Transverse colon (tissue), 4 donors: ENCODE measurements around the gene FAM53A. TPM values are rescaled to one million over a fixed set of nuclear protein-coding genes. Genes with fewer than 3 reads are reported as not detected.

Experiments used
- DNase-seq: peaks from one replicate; pipeline ENCODE4 v3.0.0-alpha.2; 2019
- H3K27ac ChIP-seq, 4 donors: fragments of 200-600 bp; sonication (generic); 2 replicates each; pipeline ENCODE4 v1.5.1; 2016 to 2018; ENCODE audit warnings: inconsistent platforms in 4 of 4
- H3K27me3 ChIP-seq: fragments of 200-600 bp; sonication (generic); 2 replicates; pipeline ENCODE4 v1.5.1; 2017; ENCODE audit warnings: inconsistent platforms
- H3K36me3 ChIP-seq, 4 donors: fragments of 200-600 bp; sonication (generic); 2 replicates each; pipeline ENCODE4 v1.5.1; 2017 to 2019; ENCODE audit warnings: inconsistent platforms in 4 of 4
- H3K4me1 ChIP-seq, 4 donors: fragments of 200-600 bp; sonication (generic); 2 replicates each; pipeline ENCODE4 v1.5.1; 2017 to 2020; ENCODE audit warnings: inconsistent platforms in 4 of 4
- H3K4me3 ChIP-seq, 4 donors: fragments of 200-600 bp; sonication (generic); 1 replicate in 1 of 4; 2 replicates in 3 of 4; pipeline versions ENCODE4 v1.5.1 to v1.6.1; 2017 to 2019; ENCODE audit warnings: inconsistent platforms in 4 of 4
- H3K9me3 ChIP-seq, 2 donors: fragments of 200-600 bp; sonication (generic); 2 replicates each; pipeline ENCODE4 v1.5.1; 2017 to 2019; ENCODE audit warnings: inconsistent platforms in 2 of 2
- EP300 ChIP-seq: sonication (generic); formaldehyde crosslinking; IDR thresholded peaks from one replicate; pipeline ENCODE4 v1.6.1; 2017; ENCODE audit warnings: antibody characterized with exemption, low read depth
- POLR2A ChIP-seq: fragments of 450-650 bp; IDR thresholded peaks from one replicate; pipeline ENCODE4 v1.6.1; 2016; ENCODE audit warnings: antibody characterized with exemption, mild to moderate bottlenecking, moderate library complexity
- POLR2AphosphoS5 ChIP-seq, 3 donors: sonication (generic); formaldehyde crosslinking; IDR thresholded peaks; one replicate each; pipeline ENCODE4 v1.6.1; 2016; ENCODE audit warnings: antibody characterized with exemption in 3 of 3
- WGBS, 2 donors: methylation state at CpG; one replicate each; pipeline ENCODE4 v1.1.5; 2018; ENCODE audit warnings: low coverage in 1 of 2; 5-methylcytosine and 5-hydroxymethylcytosine counted together
- in situ Hi-C, 4 donors: fragments of 200-750 bp; cut with MboI; loops; one replicate each; pipeline versions ENCODE4 v1.15.0 to v1.15.1; 2017; ENCODE audit warnings: low sequenced_read_pairs in 3 of 4, low pct_ligation_motif_present in 1 of 4, low pct_unique_long_range_greater_than_20kb in 1 of 4
- intact Hi-C: fragments of 100-400 bp; cut with DNase I; formaldehyde crosslinking; loops from one replicate; pipeline ENCODE4 v1.15.1; 2023; ENCODE audit warnings: low total_unique reads
- total RNA-seq, 4 donors: library from RNA; depleted of rRNA; stranded (reverse); fragments of >200 nt; gene quantifications; one replicate each; pipeline ENCODE4 v1.1.0, GENCODE V29; 2016
- TF ChIP-seq, protein P1 (sequence below), 5 experiments: fragments of 200-600 bp in 3 of 5; fragments of 450-650 bp in 2 of 5; sonication (generic) in 3 of 5; IDR thresholded peaks; 1 replicate in 2 of 5; 2 replicates in 3 of 5; pipeline ENCODE4 v1.5.1; 2016 to 2017; ENCODE audit warnings: antibody characterized with exemption in 5 of 5, inconsistent platforms in 3 of 5, mild to moderate bottlenecking in 2 of 5, moderate library complexity in 1 of 5

FAM53A gene
- total RNA-seq, 4 donors from 2014 or later: 1.4 to 32.9 (median 2.7) TPM

DNA sequence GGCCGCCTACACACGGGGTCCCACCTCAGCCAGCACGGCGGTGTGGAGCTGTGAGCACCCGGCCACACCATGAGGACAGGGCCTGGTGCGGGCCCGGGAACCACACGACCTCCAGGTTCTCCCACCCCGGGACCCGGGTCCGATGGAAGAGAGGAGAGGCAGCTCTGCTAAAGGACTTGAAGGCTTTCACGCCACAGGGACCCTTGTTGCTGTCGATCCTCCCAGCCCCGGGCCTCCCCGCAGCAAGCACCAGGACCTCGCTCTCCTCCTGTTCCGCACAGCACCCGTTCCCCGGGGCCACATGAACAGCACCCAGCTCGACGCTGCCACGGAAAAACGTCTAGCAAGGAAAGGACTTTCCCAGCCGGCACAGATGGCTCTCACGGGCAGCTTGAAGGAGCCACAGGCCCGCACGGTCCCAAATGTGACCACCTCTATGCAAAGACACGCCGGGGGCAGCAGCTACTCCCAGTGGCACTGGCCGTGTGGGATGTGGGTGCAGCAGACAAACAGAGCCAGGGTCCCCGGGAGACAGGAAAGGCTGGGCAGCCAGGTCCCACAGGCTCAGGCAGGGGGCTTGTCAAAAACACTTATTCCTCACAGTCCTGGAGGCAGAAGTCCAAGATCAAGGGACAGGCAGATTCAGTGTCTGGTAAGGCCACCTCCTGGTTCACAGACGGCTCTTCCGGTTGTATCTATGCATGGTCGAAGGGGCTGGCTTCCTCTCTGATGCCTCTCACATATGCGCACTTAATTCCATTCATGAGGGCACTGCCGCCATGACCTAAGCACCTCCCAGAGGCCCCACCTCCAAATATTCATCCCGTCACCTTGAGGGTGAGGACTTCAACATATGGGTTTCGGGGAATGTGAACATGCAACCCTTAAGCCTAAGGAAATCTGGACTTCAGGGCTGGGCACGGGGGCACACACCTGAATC lies 24.7 kb downstream of the FAM53A start:
- no peak for DNase-seq
- Histone ChIP-seq H3K4me1 (no peaks in the 10 kb centered on the region), H3K36me3 (no peaks in the 10 kb centered on the region), H3K27me3 (no peaks in the 10 kb centered on the region), H3K4me3 (no peak overlapping the region), H3K27ac (no peak overlapping the region), H3K9me3 (no peaks in the 10 kb centered on the region)
- TF ChIP-seq POLR2AphosphoS5 (IDR thresholded peaks at IDR 0.05) (no peak), POLR2A (no peak), EP300 (no peak)
- TF ChIP-seq, protein P1, sequence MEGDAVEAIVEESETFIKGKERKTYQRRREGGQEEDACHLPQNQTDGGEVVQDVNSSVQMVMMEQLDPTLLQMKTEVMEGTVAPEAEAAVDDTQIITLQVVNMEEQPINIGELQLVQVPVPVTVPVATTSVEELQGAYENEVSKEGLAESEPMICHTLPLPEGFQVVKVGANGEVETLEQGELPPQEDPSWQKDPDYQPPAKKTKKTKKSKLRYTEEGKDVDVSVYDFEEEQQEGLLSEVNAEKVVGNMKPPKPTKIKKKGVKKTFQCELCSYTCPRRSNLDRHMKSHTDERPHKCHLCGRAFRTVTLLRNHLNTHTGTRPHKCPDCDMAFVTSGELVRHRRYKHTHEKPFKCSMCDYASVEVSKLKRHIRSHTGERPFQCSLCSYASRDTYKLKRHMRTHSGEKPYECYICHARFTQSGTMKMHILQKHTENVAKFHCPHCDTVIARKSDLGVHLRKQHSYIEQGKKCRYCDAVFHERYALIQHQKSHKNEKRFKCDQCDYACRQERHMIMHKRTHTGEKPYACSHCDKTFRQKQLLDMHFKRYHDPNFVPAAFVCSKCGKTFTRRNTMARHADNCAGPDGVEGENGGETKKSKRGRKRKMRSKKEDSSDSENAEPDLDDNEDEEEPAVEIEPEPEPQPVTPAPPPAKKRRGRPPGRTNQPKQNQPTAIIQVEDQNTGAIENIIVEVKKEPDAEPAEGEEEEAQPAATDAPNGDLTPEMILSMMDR (IDR thresholded peaks at IDR 0.05): no peak
- WGBS, 2 donors: 91 to 92% methylated on average over 5 to 39 of the region's 39 CpGs
- intact Hi-C loops (no loop called here), in situ Hi-C loops (no loop called here)

DNA sequence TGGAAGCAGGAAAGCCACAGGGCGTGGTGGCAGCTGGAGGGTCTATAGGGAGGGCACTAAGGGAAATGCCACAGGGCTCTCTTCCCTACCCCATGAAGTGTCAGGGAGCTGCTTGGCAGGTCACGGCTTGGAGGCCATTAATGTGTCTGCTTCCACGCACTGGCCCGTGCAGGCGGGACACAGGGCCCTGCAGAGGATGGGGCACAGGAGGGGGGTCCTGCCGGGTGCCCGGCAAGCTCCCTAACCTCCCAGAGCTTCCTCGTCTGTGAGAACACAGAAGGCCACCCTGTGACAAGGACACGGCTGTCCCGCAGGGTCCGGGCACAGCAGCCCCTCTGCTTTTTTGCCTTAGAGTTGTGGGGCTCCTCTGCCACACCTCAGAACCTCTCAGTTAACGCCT lies 25.5 kb downstream of the FAM53A start:
- no peak overlapping the region for H3K27ac ChIP-seq
- no peaks in the 10 kb centered on the region for H3K4me1 ChIP-seq
- 93% methylated on average over 10 of the region's 12 CpGs; no CpG with 5 or more reads in 1 of the 2 donors for WGBS, 2 donors
- intact Hi-C loops: no loop called here
- TF ChIP-seq POLR2A: no peak
- TF ChIP-seq, protein P1 (IDR thresholded peaks at IDR 0.05): no peak
- TF ChIP-seq POLR2AphosphoS5 (IDR thresholded peaks at IDR 0.05): no peak
- no peak for TF ChIP-seq EP300
- in situ Hi-C loops: no loop called here
- no peak for DNase-seq
- H3K9me3 ChIP-seq: no peaks in the 10 kb centered on the region
- H3K4me3 ChIP-seq: no peak overlapping the region
- no peaks in the 10 kb centered on the region for H3K36me3 ChIP-seq
- no peaks in the 10 kb centered on the region for H3K27me3 ChIP-seq

DNA sequence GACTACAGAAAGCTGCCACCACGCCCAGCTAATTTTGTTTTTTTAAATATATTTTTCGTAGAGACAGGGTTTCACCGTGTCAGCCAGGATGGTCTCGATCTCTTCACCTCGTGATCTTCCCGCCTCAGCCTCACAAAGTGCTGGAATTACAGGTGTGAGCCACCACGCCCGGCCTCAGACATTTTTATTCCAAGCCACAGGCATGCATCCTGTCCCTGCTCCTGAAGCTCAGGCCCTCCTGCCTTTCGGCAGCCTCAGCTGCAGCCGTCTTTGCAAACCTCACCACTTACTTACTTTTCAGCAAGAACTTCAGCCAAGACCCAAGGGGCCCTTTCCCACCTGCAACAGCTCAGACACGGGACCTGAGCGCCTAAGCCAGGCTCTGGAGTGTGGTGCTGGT lies 26.0 kb downstream of the FAM53A start:
- DNase-seq: no peak
- in situ Hi-C loops (no loop called here), intact Hi-C loops (no loop called here)
- no peaks in the 10 kb centered on the region for H3K27me3 ChIP-seq
- no peak overlapping the region for H3K4me3 ChIP-seq
- H3K27ac ChIP-seq: no peak overlapping the region
- H3K36me3 ChIP-seq: no peaks in the 10 kb centered on the region
- no peaks in the 10 kb centered on the region for H3K4me1 ChIP-seq
- H3K9me3 ChIP-seq: no peaks in the 10 kb centered on the region
- 87 to 89% methylated on average over 6 to 12 of the region's 12 CpGs for WGBS, 2 donors
- TF ChIP-seq EP300: no peak
- TF ChIP-seq POLR2A: no peak

DNA sequence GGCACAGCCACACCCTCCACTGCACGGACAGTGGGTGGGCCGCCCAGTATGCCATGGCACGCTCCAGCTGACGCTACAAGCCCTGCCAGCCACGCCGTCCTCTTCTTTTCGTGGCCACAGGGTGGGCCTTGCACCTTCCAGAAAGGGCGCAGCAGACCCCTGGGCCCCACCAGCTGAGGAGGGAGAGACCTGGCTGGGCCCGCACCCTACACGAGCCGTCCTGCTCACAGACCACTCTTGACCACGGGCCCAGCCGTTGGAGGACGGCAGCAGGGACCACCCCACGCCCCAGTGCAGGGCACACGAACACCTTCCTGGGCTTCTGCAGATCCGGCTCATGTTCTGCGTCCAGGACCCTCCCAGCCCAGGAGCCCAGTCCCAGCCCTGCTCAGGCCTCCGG lies 27.1 kb downstream of the FAM53A start:
- DNase-seq: no peak
- intact Hi-C loops (no loop called here), in situ Hi-C loops (no loop called here)
- WGBS, 2 donors: 90 to 98% methylated on average over 2 to 15 of the region's 19 CpGs
- TF ChIP-seq EP300: no peak
- TF ChIP-seq POLR2AphosphoS5 (IDR thresholded peaks at IDR 0.05): no peak
- TF ChIP-seq, protein P1 (IDR thresholded peaks at IDR 0.05): no peak
- no peak for TF ChIP-seq POLR2A
- H3K27ac ChIP-seq: no peak overlapping the region
- H3K36me3 ChIP-seq: no peaks in the 10 kb centered on the region
- H3K9me3 ChIP-seq: no peaks in the 10 kb centered on the region
- no peak overlapping the region for H3K4me3 ChIP-seq
- H3K27me3 ChIP-seq: no peaks in the 10 kb centered on the region
- no peaks in the 10 kb centered on the region for H3K4me1 ChIP-seq
